Left forelimb (tissue), 1 donor: ENCODE measurements around the gene DGCR2.
"Not testable (repeated sequence)": the region's sequence is repeated elsewhere in the genome, so short reads cannot be mapped to it uniquely, and the experiment has no call there.

Source experiments
- DNase-seq: peaks from one replicate; pipeline ENCODE4 v3.0.0-alpha.2; 2018; ENCODE audit warnings: low spot score

DGCR2 gene

GRCh38 chr22:19122143-19122751 lies at the start of gene DGCR2:
Gene DGCR2 (minus strand): TSS chr22:19122412. CDS start chr22:19122206, 206 bp downstream.
- peak; percentile 97 for DNase-seq

- DNase-seq, result no peak
Observed at GRCh38 chr22:19169947-19170318, 47.7 kb upstream of the DGCR2 start.

GRCh38 chr22:19169002-19169946 lies 47.1 kb upstream of the DGCR2 start:
- DNase-seq, result no peak

GRCh38 chr22:19168088-19168890 lies 46.1 kb upstream of the DGCR2 start:
- DNase-seq, result no peak

GRCh38 chr22:19167106-19167869 lies 45.1 kb upstream of the DGCR2 start:
- no peak for DNase-seq

- DNase-seq, result no peak
Observed at GRCh38 chr22:19166421-19166820, 44.2 kb upstream of the DGCR2 start.

GRCh38 chr22:19164425-19164824 lies 42.2 kb upstream of the DGCR2 start:
- no peak for DNase-seq

GRCh38 chr22:19158649-19159048 lies 36.4 kb upstream of the DGCR2 start:
- DNase-seq, result not testable (repeated sequence)

- not testable (repeated sequence) for DNase-seq
Observed at GRCh38 chr22:19156109-19156508, 33.9 kb upstream of the DGCR2 start.

- DNase-seq, result no peak
Observed at GRCh38 chr22:19152942-19153883, 31.0 kb upstream of the DGCR2 start.

- DNase-seq, result no peak
Observed at GRCh38 chr22:19151329-19152191, 29.3 kb upstream of the DGCR2 start.

- DNase-seq, result no peak
Observed at GRCh38 chr22:19150482-19151328, 28.5 kb upstream of the DGCR2 start.

- DNase-seq, result no peak
Observed at GRCh38 chr22:19149991-19150390, 27.8 kb upstream of the DGCR2 start, which contains the start of gene GSC2. Gene GSC2 (minus strand): TSS chr22:19150292. CDS start chr22:19150283, 9 bp downstream.

- DNase-seq, result no peak
Observed at GRCh38 chr22:19149047-19149883, 27.1 kb upstream of the DGCR2 start.

GRCh38 chr22:19148417-19149046 lies 26.3 kb upstream of the DGCR2 start:
- DNase-seq, result no peak

GRCh38 chr22:19147195-19147780 lies 25.1 kb upstream of the DGCR2 start:
- no peak for DNase-seq
